GM12878 (cell line): ENCODE data around the gene EXO5. TPM values are rescaled to one million over a fixed set of nuclear protein-coding genes. Genes with fewer than 3 reads are reported as not detected.

Experiments
- ATAC-seq: fragments of 200-7000 bp; cut with Tn5 transposase; 3 replicates; pipeline ENCODE4 v1.9.1; 2020; ENCODE audit warnings: mild to moderate bottlenecking, moderate library complexity
- BruUV-seq: library from RNA; stranded (reverse); fragments of 400-500 nt; replicated peaks from 2 replicates; lab custom pipeline; 2021; lab: Mats Ljungman, UMichigan
- CTCF ChIA-PET: fragments of 300-600 bp; sonication (Branson Sonifier 250); formaldehyde crosslinking; extraction: SDS; loops from one replicate; lab custom pipeline; 2021; ENCODE audit warnings: inconsistent platforms; lab: Yijun Ruan, JAX
- POLR2A ChIA-PET: fragments of 350-600 bp; formaldehyde crosslinking; extraction: SDS; loops from one replicate; lab custom pipeline; 2021; ENCODE audit warnings: inconsistent platforms; lab: Charles Lee
- RAD21 ChIA-PET: fragments of 300-600 bp; sonication (Branson Sonifier 250); formaldehyde crosslinking; loops from one replicate; lab custom pipeline; 2023; ENCODE audit warnings: antibody characterized with exemption; ENCODE audit not compliant: unreplicated experiment; lab: Charles Lee
- SMC1A ChIA-PET: fragments of 300-600 bp; sonication (Branson Sonifier 250); formaldehyde crosslinking; loops from one replicate; lab custom pipeline; 2023; ENCODE audit not compliant: unreplicated experiment, uncharacterized antibody; lab: Charles Lee
- DNase-seq: peaks from one replicate; pipeline ENCODE4 v3.0.0-alpha.2; 2011; ENCODE audit warnings: low read depth, low spot score
- FAIRE-seq: peaks from 3 replicates; lab custom pipeline; 2011; peaks lifted over from hg19 to GRCh38; lab: Jason Lieb, UNC
- H2AFZ ChIP-seq: 2 replicates; pipeline ENCODE4 v1.6.0; 2011; ENCODE audit warnings: low read depth, low read length, control low read depth; ENCODE audit not compliant: control insufficient read depth
- H3K27ac ChIP-seq: 2 replicates; pipeline ENCODE4 v1.5.1; 2011; ENCODE audit warnings: control low read depth; ENCODE audit not compliant: control insufficient read depth, insufficient read depth
- H3K27me3 ChIP-seq, 2 experiments: replicated peaks in 1 of 2; 2 replicates each; pipeline versions ENCODE4 v1.6.0 to v1.6.1; 2011; ENCODE audit warnings: low read length in 1 of 2; ENCODE audit not compliant: control insufficient read depth in 2 of 2, insufficient read depth in 2 of 2
- H3K36me3 ChIP-seq, 2 experiments: 2 replicates each; pipeline ENCODE4 v1.5.1; 2011; ENCODE audit warnings: low read length in 1 of 2; ENCODE audit not compliant: control insufficient read depth in 2 of 2, insufficient read depth in 2 of 2
- H3K4me1 ChIP-seq: 2 replicates; pipeline ENCODE4 v1.6.1; 2011; ENCODE audit warnings: mild to moderate bottlenecking, low read length, moderate library complexity, mixed read lengths; ENCODE audit not compliant: control insufficient read depth, insufficient read depth
- H3K4me2 ChIP-seq: 2 replicates; pipeline ENCODE4 v1.6.0; 2011; ENCODE audit warnings: control low read depth; ENCODE audit not compliant: control insufficient read depth, insufficient read depth
- H3K4me3 ChIP-seq: fragments of 200-600 bp; sonication (generic); 2 replicates; pipeline ENCODE4 v1.5.1; 2016
- H3K79me2 ChIP-seq: 2 replicates; pipeline ENCODE4 v1.6.0; 2011; ENCODE audit warnings: low read length; ENCODE audit not compliant: control insufficient read depth, insufficient read depth
- H3K9ac ChIP-seq: 2 replicates; pipeline ENCODE4 v1.8.0; 2011; ENCODE audit warnings: low read length, control low read depth, mixed read lengths; ENCODE audit not compliant: control insufficient read depth, insufficient read depth
- H3K9me3 ChIP-seq: replicated peaks from 3 replicates; pipeline ENCODE4 v1.5.1; 2011; ENCODE audit warnings: mild to moderate bottlenecking, low read length; ENCODE audit not compliant: control insufficient read depth, insufficient read depth
- H4K20me1 ChIP-seq: 2 replicates; pipeline ENCODE4 v1.6.0; 2011; ENCODE audit not compliant: control insufficient read depth, insufficient read depth
- CBX3 ChIP-seq: fragments of 200-600 bp; sonication (generic); IDR thresholded peaks from 2 replicates; pipeline ENCODE4 v1.6.1; 2016; ENCODE audit warnings: low read depth, borderline replicate concordance
- GATAD2B ChIP-seq: fragments of 450-650 bp; conservative IDR thresholded peaks from 2 replicates; pipeline ENCODE4 v1.6.1; 2017; ENCODE audit warnings: low read depth, mild to moderate bottlenecking, moderate library complexity
- NFYB ChIP-seq: IDR thresholded peaks from 2 replicates; pipeline ENCODE4 v1.6.1; 2011; ENCODE audit warnings: low read depth, mild to moderate bottlenecking, low read length, improper control_type of control experiment, moderate library complexity; ENCODE audit not compliant: insufficient read depth
- TCF12 ChIP-seq: IDR thresholded peaks from 2 replicates; pipeline ENCODE4 v1.6.1; 2011; ENCODE audit warnings: low read depth, mild to moderate bottlenecking, low read length
- YY1 ChIP-seq: IDR thresholded peaks from 2 replicates; pipeline ENCODE4 v1.6.1; 2011; ENCODE audit warnings: low read depth, mild to moderate bottlenecking, low read length
- WGBS: methylation state at CpG from one replicate; pipeline ENCODE4 v1.1.6; 2016; ENCODE audit warnings: low lambda C conversion rate; ENCODE audit not compliant: insufficient replicate concordance, insufficient coverage; ENCODE audit errors: missing lambda C conversion rate; 5-methylcytosine and 5-hydroxymethylcytosine counted together
- in situ Hi-C: fragments of 300-500 bp; cut with MboI; formaldehyde crosslinking; loops from 9 replicates; pipeline ENCODE4 v1.14.3; 2018; ENCODE audit warnings: mixed read lengths
- intact Hi-C: fragments of 100-400 bp; cut with micrococcal nuclease; formaldehyde crosslinking; loops from one replicate; pipeline ENCODE4 v1.14.2; 2022; ENCODE audit not compliant: unreplicated experiment
- polyA plus RNA-seq, 11 experiments: library from polyadenylated mRNA; depleted of rRNA in 4 of 11; unstranded in 6 of 11; stranded (reverse) in 5 of 11; fragments of >200 nt; fragmentation: Nextera tagmentation in 4 of 11; fragmentation: Illumina TruSeq in 1 of 11; extraction: Ambion mirVana in 4 of 11; extraction: Trizol in 1 of 11; gene quantifications; 1 replicate in 1 of 11; 2 replicates in 10 of 11; pipeline versions ENCODE4 v1.2.1 to v1.2.3, GENCODE V29; 2011 to 2016; ENCODE audit warnings: inconsistent platforms in 2 of 11, missing spikeins in 2 of 11, low read depth in 1 of 11
- total RNA-seq, 4 experiments: library from RNA; depleted of rRNA in 3 of 4; stranded (reverse); fragments of >200 nt in 3 of 4; fragmentation: Illumina TruSeq in 1 of 4; extraction: Trizol in 1 of 4; gene quantifications; 2 replicates each; pipeline versions ENCODE4 v1.2.1 to v1.2.3, GENCODE V29; 2013 to 2021
- TF ChIP-seq, protein P1 (sequence below): fragments of 450-650 bp; formaldehyde crosslinking; IDR thresholded peaks from 2 replicates; pipeline ENCODE4 v1.4.0; 2020; ENCODE audit warnings: mild to moderate bottlenecking, moderate library complexity

Gene EXO5
- total and polyA plus RNA-seq, 10 of the 15 experiments (the other 5 are each of a cell fraction or from before 2014, with no cell fraction given): 2.1 to 10.1 (median 8.5) TPM

GRCh38 chr1:40469327-40469726 is 39.2 kb upstream of the EXO5 start (continued):
- TF ChIP-seq, protein P1, sequence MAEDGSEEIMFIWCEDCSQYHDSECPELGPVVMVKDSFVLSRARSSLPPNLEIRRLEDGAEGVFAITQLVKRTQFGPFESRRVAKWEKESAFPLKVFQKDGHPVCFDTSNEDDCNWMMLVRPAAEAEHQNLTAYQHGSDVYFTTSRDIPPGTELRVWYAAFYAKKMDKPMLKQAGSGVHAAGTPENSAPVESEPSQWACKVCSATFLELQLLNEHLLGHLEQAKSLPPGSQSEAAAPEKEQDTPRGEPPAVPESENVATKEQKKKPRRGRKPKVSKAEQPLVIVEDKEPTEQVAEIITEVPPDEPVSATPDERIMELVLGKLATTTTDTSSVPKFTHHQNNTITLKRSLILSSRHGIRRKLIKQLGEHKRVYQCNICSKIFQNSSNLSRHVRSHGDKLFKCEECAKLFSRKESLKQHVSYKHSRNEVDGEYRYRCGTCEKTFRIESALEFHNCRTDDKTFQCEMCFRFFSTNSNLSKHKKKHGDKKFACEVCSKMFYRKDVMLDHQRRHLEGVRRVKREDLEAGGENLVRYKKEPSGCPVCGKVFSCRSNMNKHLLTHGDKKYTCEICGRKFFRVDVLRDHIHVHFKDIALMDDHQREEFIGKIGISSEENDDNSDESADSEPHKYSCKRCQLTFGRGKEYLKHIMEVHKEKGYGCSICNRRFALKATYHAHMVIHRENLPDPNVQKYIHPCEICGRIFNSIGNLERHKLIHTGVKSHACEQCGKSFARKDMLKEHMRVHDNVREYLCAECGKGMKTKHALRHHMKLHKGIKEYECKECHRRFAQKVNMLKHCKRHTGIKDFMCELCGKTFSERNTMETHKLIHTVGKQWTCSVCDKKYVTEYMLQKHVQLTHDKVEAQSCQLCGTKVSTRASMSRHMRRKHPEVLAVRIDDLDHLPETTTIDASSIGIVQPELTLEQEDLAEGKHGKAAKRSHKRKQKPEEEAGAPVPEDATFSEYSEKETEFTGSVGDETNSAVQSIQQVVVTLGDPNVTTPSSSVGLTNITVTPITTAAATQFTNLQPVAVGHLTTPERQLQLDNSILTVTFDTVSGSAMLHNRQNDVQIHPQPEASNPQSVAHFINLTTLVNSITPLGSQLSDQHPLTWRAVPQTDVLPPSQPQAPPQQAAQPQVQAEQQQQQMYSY: no peak

- ATAC-seq: no peak
- CTCF ChIA-PET: no interaction called here
- intact Hi-C loops: no loop called here
These were observed 33.3 kb upstream of the EXO5 start for GRCh38 chr1:40475268-40475667.

More at GRCh38 chr1:40475268-40475667, 33.3 kb upstream of the EXO5 start:
- no peaks in the 10 kb centered on the region for H4K20me1 ChIP-seq
- RAD21 ChIA-PET: no interaction called here
- no peaks in the 10 kb centered on the region for H3K27me3 ChIP-seq
- no peaks in the 10 kb centered on the region for H3K79me2 ChIP-seq
- no peak overlapping the region for H3K4me3 ChIP-seq
- no peak overlapping the region for H2AFZ ChIP-seq
- SMC1A ChIA-PET: interaction anchor here (1.4 kb wide), 1 partner anchor 20 kb away, joined by 3 read pairs; no protein-coding TSS in a partner anchor
- BruUV-seq: no TSS peak
- WGBS: 97% methylated on average over 2 of the region's 2 CpGs
- H3K4me2 ChIP-seq: no peak overlapping the region
- peaks cover 13% of the 10 kb centered on the region; the same call in 2 of the 3 replicates for H3K9me3 ChIP-seq
- POLR2A ChIA-PET: no interaction called here
- no peaks in the 10 kb centered on the region for H3K36me3 ChIP-seq
- DNase-seq: no peak
- TF ChIP-seq GATAD2B: no peak
- no peak for TF ChIP-seq NFYB
- no peak for TF ChIP-seq TCF12
- peak; percentile 31; the same call in 1 of the 2 replicates for TF ChIP-seq CBX3
- no peak for TF ChIP-seq YY1
- no peak overlapping the region for H3K9ac ChIP-seq
- no peak overlapping the region for H3K27ac ChIP-seq
- no peaks in the 10 kb centered on the region for H3K4me1 ChIP-seq
- in situ Hi-C loops: no loop called here
- no peak for FAIRE-seq
